Measurements from ENCODE around the gene BMPR1A. TPM values are rescaled to one million over a fixed set of nuclear protein-coding genes. Genes with fewer than 3 reads are reported as not detected.
"Not testable (repeated sequence)": the region's sequence is repeated elsewhere in the genome, so short reads cannot be mapped to it uniquely, and the experiment has no call there.

The BMPR1A gene
- total RNA-seq, 1 experiment from 2014 or later, result 63.2 TPM

DNA sequence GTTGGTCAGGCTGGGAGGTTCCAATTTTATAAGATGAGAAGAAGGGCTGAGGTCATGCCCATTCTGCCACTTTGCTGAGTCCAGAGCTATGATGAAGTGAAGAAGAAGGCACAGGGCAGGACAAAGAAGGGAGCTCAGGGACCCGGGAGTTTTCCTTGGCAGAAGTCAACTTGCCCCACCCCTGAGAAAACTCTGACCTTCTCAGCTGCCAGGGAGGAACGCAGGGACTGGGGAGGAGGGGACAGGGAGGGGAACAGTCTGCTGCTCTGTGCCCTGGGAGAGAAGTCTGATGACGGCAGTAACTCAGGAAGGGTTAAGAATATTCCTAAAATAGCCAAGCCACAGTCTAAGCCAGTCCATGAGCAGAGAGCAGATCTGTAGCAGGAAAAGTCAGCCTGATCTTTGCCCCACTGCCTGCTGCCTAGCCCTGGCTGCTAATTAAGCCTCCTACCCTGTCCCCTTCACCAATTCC, 223.6 kb downstream of the BMPR1A start:
- CTCF ChIA-PET, result no interaction called here

DNA sequence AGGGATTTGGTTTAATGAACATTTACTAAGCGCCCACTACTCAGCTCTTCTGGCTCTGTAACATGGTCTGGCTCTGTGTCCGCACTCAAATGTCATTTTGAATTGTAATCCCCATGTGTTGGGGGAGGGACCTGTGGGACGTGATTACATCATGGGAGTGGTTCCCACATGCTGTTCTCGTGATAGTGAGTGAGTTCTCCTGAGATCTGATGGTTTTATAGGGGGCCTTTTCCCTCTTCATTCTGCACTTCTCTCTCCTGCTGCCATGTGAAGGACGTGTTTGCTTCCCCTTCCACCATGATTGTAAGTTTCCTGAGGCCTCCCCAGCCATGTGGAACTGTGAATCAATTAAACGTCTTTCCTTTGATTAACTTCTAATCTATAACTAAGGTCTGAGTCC, 224.6 kb downstream of the BMPR1A start:
- H3K4me3 Mint-ChIP-seq (ENCODE audit: unreplicated experiment); H3K4me1 ChIP-seq; H3K9me3 ChIP-seq; intact Hi-C loops (cut with micrococcal nuclease; ENCODE audit: unreplicated experiment); DNase-seq; BruUV-seq (replicated peaks); H3K4me3 ChIP-seq (ENCODE audit: low read depth, low read length); H3K36me3 Mint-ChIP-seq (ENCODE audit: insufficient read depth, unreplicated experiment); POLR2A ChIA-PET; H3K9me3 Mint-ChIP-seq (ENCODE audit: unreplicated experiment); H3K27ac Mint-ChIP-seq (ENCODE audit: unreplicated experiment); CTCF ChIA-PET; H3K27me3 ChIP-seq (replicated peaks; ENCODE audit: control insufficient read depth, insufficient read depth, low read length); H3K36me3 ChIP-seq (ENCODE audit: control insufficient read depth, insufficient read depth, low read length); H3K27me3 Mint-ChIP-seq (ENCODE audit: insufficient read depth, unreplicated experiment): not testable (repeated sequence)
- peaks cover 22% of the 10 kb centered on the region for H3K4me1 Mint-ChIP-seq (ENCODE audit: low read depth, unreplicated experiment)

More for the DNA sequence above, 223.6 kb downstream of the BMPR1A start:
- Histone ChIP-seq H3K9me3 (no peaks in the 10 kb centered on the region), H3K4me1 (peaks cover 5% of the 10 kb centered on the region), H3K4me3 (ENCODE audit: low read depth, low read length) (no peak overlapping the region), H3K27me3 (replicated peaks; ENCODE audit: control insufficient read depth, insufficient read depth, low read length) (no peaks in the 10 kb centered on the region), H3K36me3 (ENCODE audit: control insufficient read depth, insufficient read depth, low read length) (no peaks in the 10 kb centered on the region)
- Mint-ChIP-seq H3K27me3 (ENCODE audit: insufficient read depth, unreplicated experiment) (no peaks in the 10 kb centered on the region), H3K9me3 (ENCODE audit: unreplicated experiment) (no peaks in the 10 kb centered on the region), H3K36me3 (ENCODE audit: insufficient read depth, unreplicated experiment) (peaks cover under 1% of the 10 kb centered on the region), H3K4me1 (ENCODE audit: low read depth, unreplicated experiment) (peaks cover 22% of the 10 kb centered on the region), H3K4me3 (ENCODE audit: unreplicated experiment) (no peak overlapping the region), H3K27ac (ENCODE audit: unreplicated experiment) (no peak overlapping the region)
- POLR2A ChIA-PET, result no interaction called here
- BruUV-seq (replicated peaks), result no TSS peak
- TF ChIP-seq, protein P1, sequence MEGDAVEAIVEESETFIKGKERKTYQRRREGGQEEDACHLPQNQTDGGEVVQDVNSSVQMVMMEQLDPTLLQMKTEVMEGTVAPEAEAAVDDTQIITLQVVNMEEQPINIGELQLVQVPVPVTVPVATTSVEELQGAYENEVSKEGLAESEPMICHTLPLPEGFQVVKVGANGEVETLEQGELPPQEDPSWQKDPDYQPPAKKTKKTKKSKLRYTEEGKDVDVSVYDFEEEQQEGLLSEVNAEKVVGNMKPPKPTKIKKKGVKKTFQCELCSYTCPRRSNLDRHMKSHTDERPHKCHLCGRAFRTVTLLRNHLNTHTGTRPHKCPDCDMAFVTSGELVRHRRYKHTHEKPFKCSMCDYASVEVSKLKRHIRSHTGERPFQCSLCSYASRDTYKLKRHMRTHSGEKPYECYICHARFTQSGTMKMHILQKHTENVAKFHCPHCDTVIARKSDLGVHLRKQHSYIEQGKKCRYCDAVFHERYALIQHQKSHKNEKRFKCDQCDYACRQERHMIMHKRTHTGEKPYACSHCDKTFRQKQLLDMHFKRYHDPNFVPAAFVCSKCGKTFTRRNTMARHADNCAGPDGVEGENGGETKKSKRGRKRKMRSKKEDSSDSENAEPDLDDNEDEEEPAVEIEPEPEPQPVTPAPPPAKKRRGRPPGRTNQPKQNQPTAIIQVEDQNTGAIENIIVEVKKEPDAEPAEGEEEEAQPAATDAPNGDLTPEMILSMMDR (IDR thresholded peaks at IDR 0.05; ENCODE audit: insufficient read depth in 1 of 2, low read depth in 1 of 2, low read length in 1 of 2, severe bottlenecking in 1 of 2, unreplicated experiment in 1 of 2), result no peak
- DNase-seq, result no peak
- intact Hi-C loops (cut with micrococcal nuclease; ENCODE audit: unreplicated experiment), result no loop called here

DNA sequence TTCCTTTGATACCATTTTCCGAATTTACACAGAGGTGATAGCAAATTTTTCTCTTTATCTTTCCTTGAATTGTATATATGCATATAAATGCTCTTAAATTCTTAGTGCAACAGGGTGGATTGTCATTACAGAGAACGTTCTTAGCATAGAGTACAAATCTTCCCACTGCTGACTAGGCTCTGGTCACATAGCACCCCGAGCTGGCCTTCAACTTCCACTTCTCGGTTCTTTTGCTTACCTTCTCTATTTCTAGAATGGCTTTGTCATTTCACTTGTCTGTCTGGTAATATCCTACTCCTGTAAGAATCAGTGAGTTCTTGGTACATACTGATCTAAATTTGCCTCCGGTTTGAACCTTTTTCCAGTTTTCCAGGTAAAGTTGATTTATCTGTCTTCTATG, 225.3 kb downstream of the BMPR1A start:
- intact Hi-C loops (cut with micrococcal nuclease; ENCODE audit: unreplicated experiment), result no loop called here
- H3K4me1 Mint-ChIP-seq (ENCODE audit: low read depth, unreplicated experiment), result peaks cover 22% of the 10 kb centered on the region
- ChIA-PET CTCF (no interaction called here), POLR2A (no interaction called here)
- Histone ChIP-seq H3K4me3 (ENCODE audit: low read depth, low read length) (no peak overlapping the region), H3K4me1 (peaks cover 5% of the 10 kb centered on the region), H3K27me3 (replicated peaks; ENCODE audit: control insufficient read depth, insufficient read depth, low read length) (no peaks in the 10 kb centered on the region), H3K9me3 (no peaks in the 10 kb centered on the region), H3K36me3 (ENCODE audit: control insufficient read depth, insufficient read depth, low read length) (no peaks in the 10 kb centered on the region)
- H3K27ac Mint-ChIP-seq (ENCODE audit: unreplicated experiment), result no peak overlapping the region
- no peaks in the 10 kb centered on the region for H3K36me3 Mint-ChIP-seq (ENCODE audit: insufficient read depth, unreplicated experiment)
- no peaks in the 10 kb centered on the region for H3K27me3 Mint-ChIP-seq (ENCODE audit: insufficient read depth, unreplicated experiment)
- no peak overlapping the region for H3K4me3 Mint-ChIP-seq (ENCODE audit: unreplicated experiment)
- BruUV-seq (replicated peaks), result no TSS peak
- no peaks in the 10 kb centered on the region for H3K9me3 Mint-ChIP-seq (ENCODE audit: unreplicated experiment)
- DNase-seq, result no peak
- TF ChIP-seq, protein P1 (IDR thresholded peaks at IDR 0.05; ENCODE audit: insufficient read depth in 1 of 2, low read depth in 1 of 2, low read length in 1 of 2, severe bottlenecking in 1 of 2, unreplicated experiment in 1 of 2), result no peak

Other genes starting within 250 kb of the BMPR1A start
- gene WAPL, start 234.8 kb upstream of the BMPR1A start, total RNA-seq (2022), result 48.4 and 49.2 TPM in 2 replicates
- not detected in 2 replicates for gene OPN4, start 102.1 kb upstream of the BMPR1A start, total RNA-seq (2022)
- 0.09 TPM in 1 of 2 replicates, not detected in the other for gene LDB3, start 88.1 kb upstream of the BMPR1A start, total RNA-seq (2022)
- gene MMRN2, start 201.0 kb downstream of the BMPR1A start, total RNA-seq (2022), result 0.21 and 0.64 TPM in 2 replicates
- 0.45 TPM in 1 of 2 replicates, not detected in the other for gene SNCG, start 202.0 kb downstream of the BMPR1A start, total RNA-seq (2022)
- gene ADIRF, start 211.9 kb downstream of the BMPR1A start, total RNA-seq (2022), result 0.49 TPM in 1 of 2 replicates, not detected in the other

Data from Caco-2 (cell line).